Bronchial epithelial cell (primary cell): ENCODE results near the gene GEMIN7. TPM values are rescaled to one million over a fixed set of nuclear protein-coding genes. Genes with fewer than 3 reads are reported as not detected.

ENCODE experiments used
- DNase-seq: peaks from one replicate; pipeline ENCODE4 v3.0.0-alpha.2; 2010; ENCODE audit warnings: low read depth
- FAIRE-seq: peaks from 2 replicates; lab custom pipeline; 2011; peaks lifted over from hg19 to GRCh38; lab: Jason Lieb, UNC
- H3K27me3 ChIP-seq: 2 replicates; pipeline ENCODE4 v1.5.1; 2011; ENCODE audit warnings: low read length; ENCODE audit not compliant: control insufficient read depth, insufficient read depth
- H3K36me3 ChIP-seq: 2 replicates; pipeline ENCODE4 v1.5.1; 2011; ENCODE audit warnings: low read length; ENCODE audit not compliant: control insufficient read depth, insufficient read depth
- H3K4me3 ChIP-seq: 2 replicates; pipeline ENCODE4 v1.5.1; 2011; ENCODE audit warnings: mild to moderate bottlenecking, low read depth, low read length, control low read depth
- CTCF ChIP-seq: IDR thresholded peaks from 2 replicates; pipeline ENCODE4 v1.5.1; 2011; ENCODE audit warnings: mild to moderate bottlenecking, moderate library complexity, low read length, control low read depth, inconsistent platforms; ENCODE audit not compliant: insufficient read depth, severe bottlenecking
- total RNA-seq: library from RNA; depleted of rRNA; stranded (reverse); fragments of >200 nt; gene quantifications from 2 replicates; pipeline ENCODE4 v1.2.1, GENCODE V29; 2014

Gene GEMIN7
- total RNA-seq, 1 donor from 2014 or later, result 23.2 TPM

- TF ChIP-seq CTCF, result no peak
- FAIRE-seq, result no peak
Measured at GRCh38 chr19:45126654-45127053, 47.6 kb downstream of the GEMIN7 start.

GRCh38 chr19:45128146-45128545 is 49.1 kb downstream of the GEMIN7 start:
- no peak for TF ChIP-seq CTCF
- no peaks in the 10 kb centered on the region for H3K27me3 ChIP-seq
- no peak overlapping the region for H3K4me3 ChIP-seq
- no peak for DNase-seq
- no peak for FAIRE-seq
- no peaks in the 10 kb centered on the region for H3K36me3 ChIP-seq

More at GRCh38 chr19:45126654-45127053, 47.6 kb downstream of the GEMIN7 start:
- Histone ChIP-seq H3K27me3 (no peaks in the 10 kb centered on the region), H3K36me3 (no peaks in the 10 kb centered on the region), H3K4me3 (no peak overlapping the region)
- no peak for DNase-seq

- H3K27me3 ChIP-seq, result no peaks in the 10 kb centered on the region
- no peak for TF ChIP-seq CTCF
- no peak overlapping the region for H3K4me3 ChIP-seq
- FAIRE-seq (no peak), DNase-seq (no peak)
- H3K36me3 ChIP-seq, result no peaks in the 10 kb centered on the region
Measured at GRCh38 chr19:45128806-45129205, 49.7 kb downstream of the GEMIN7 start.

GRCh38 chr19:45130236-45130635 is 51.2 kb downstream of the GEMIN7 start:
- FAIRE-seq (no peak), DNase-seq (no peak)
- Histone ChIP-seq H3K36me3 (no peaks in the 10 kb centered on the region), H3K4me3 (no peak overlapping the region), H3K27me3 (no peaks in the 10 kb centered on the region)
- TF ChIP-seq CTCF, result no peak

- DNase-seq, result peak; percentile 62
- no peak overlapping the region for H3K4me3 ChIP-seq
Measured at GRCh38 chr19:45130888-45131615, 52.0 kb downstream of the GEMIN7 start.

More at GRCh38 chr19:45130888-45131615, 52.0 kb downstream of the GEMIN7 start:
- Histone ChIP-seq H3K36me3 (no peaks in the 10 kb centered on the region), H3K27me3 (no peaks in the 10 kb centered on the region)
- FAIRE-seq, result no peak
- TF ChIP-seq CTCF, result peak; percentile 65
